Astrocyte (in vitro differentiated cells and primary cell): Measurements from ENCODE around the gene MIA3. TPM values are rescaled to one million over a fixed set of nuclear protein-coding genes. Genes with fewer than 3 reads are reported as not detected.

Experiments
- DNase-seq: peaks from one replicate; pipeline ENCODE4 v3.0.0-alpha.2; 2010; ENCODE audit warnings: low read depth
- FAIRE-seq: peaks from 2 replicates; lab custom pipeline; 2011; peaks lifted over from hg19 to GRCh38; lab: Jason Lieb, UNC
- H2AFZ ChIP-seq: 2 replicates; pipeline ENCODE4 v1.6.0; 2012; ENCODE audit warnings: low read depth, low read length, inconsistent platforms
- H3K27ac ChIP-seq: 2 replicates; pipeline ENCODE4 v1.5.1; 2011; ENCODE audit warnings: low read depth, low read length, inconsistent platforms
- H3K27me3 ChIP-seq: 2 replicates; pipeline ENCODE4 v1.6.0; 2011; ENCODE audit warnings: low read length, inconsistent platforms; ENCODE audit not compliant: insufficient read depth
- H3K36me3 ChIP-seq: 2 replicates; pipeline ENCODE4 v1.5.1; 2011; ENCODE audit warnings: low read length, inconsistent platforms; ENCODE audit not compliant: insufficient read depth
- H3K4me1 ChIP-seq: 2 replicates; pipeline ENCODE4 v1.5.1; 2011; ENCODE audit warnings: low read length, inconsistent platforms; ENCODE audit not compliant: insufficient read depth
- H3K4me2 ChIP-seq: 2 replicates; pipeline ENCODE4 v1.6.0; 2012; ENCODE audit warnings: low read length, inconsistent platforms
- H3K4me3 ChIP-seq: 2 replicates; pipeline ENCODE4 v1.5.1; 2011; ENCODE audit warnings: low read depth, mild to moderate bottlenecking, low read length, inconsistent platforms; ENCODE audit not compliant: insufficient read depth
- H3K79me2 ChIP-seq: 2 replicates; pipeline ENCODE4 v1.6.0; 2012; ENCODE audit warnings: mild to moderate bottlenecking, low read length, inconsistent platforms; ENCODE audit not compliant: insufficient read depth
- H3K9ac ChIP-seq: 2 replicates; pipeline ENCODE4 v1.6.0; 2012; ENCODE audit warnings: mild to moderate bottlenecking, low read length, inconsistent platforms
- H3K9me3 ChIP-seq: 2 replicates; pipeline ENCODE4 v1.5.1; 2012; ENCODE audit warnings: low read depth, mild to moderate bottlenecking, low read length, inconsistent platforms; ENCODE audit not compliant: insufficient read depth
- H4K20me1 ChIP-seq: 2 replicates; pipeline ENCODE4 v1.6.0; 2012; ENCODE audit warnings: low read length, inconsistent platforms; ENCODE audit not compliant: insufficient read depth
- H3K27ac Mint-ChIP-seq: one replicate; pipeline ENCODE4 v1.8.0; 2021; ENCODE audit warnings: mild to moderate bottlenecking, mixed read lengths; ENCODE audit not compliant: unreplicated experiment
- H3K27me3 Mint-ChIP-seq: one replicate; pipeline ENCODE4 v1.8.0; 2021; ENCODE audit warnings: low read depth, mixed read lengths; ENCODE audit not compliant: unreplicated experiment
- H3K36me3 Mint-ChIP-seq: one replicate; pipeline ENCODE4 v1.8.0; 2021; ENCODE audit warnings: low read depth, mixed read lengths; ENCODE audit not compliant: unreplicated experiment
- H3K4me1 Mint-ChIP-seq: one replicate; pipeline ENCODE4 v1.8.0; 2021; ENCODE audit warnings: low read depth, mixed read lengths; ENCODE audit not compliant: unreplicated experiment
- H3K4me3 Mint-ChIP-seq: one replicate; pipeline ENCODE4 v1.8.0; 2021; ENCODE audit warnings: mild to moderate bottlenecking, moderate library complexity, mixed read lengths; ENCODE audit not compliant: unreplicated experiment
- H3K9me3 Mint-ChIP-seq: one replicate; pipeline ENCODE4 v1.8.0; 2021; ENCODE audit warnings: mild to moderate bottlenecking, mixed read lengths; ENCODE audit not compliant: unreplicated experiment
- CTCF ChIP-seq: IDR thresholded peaks from 2 replicates; pipeline ENCODE4 v1.5.1; 2011; ENCODE audit warnings: low read depth, mild to moderate bottlenecking, inconsistent platforms, low read length, moderate library complexity; ENCODE audit not compliant: insufficient read depth
- EZH2 ChIP-seq: IDR thresholded peaks from 2 replicates; pipeline ENCODE4 v1.6.1; 2012; ENCODE audit warnings: mild to moderate bottlenecking, low read length, inconsistent platforms; ENCODE audit not compliant: insufficient read depth
- total RNA-seq: library from RNA; stranded (reverse); gene quantifications from 2 replicates; pipeline ENCODE4 v1.2.1, GENCODE V29; 2021

The MIA3 gene
- total RNA-seq, 1 donor from 2014 or later, result 63.5 TPM

DNA sequence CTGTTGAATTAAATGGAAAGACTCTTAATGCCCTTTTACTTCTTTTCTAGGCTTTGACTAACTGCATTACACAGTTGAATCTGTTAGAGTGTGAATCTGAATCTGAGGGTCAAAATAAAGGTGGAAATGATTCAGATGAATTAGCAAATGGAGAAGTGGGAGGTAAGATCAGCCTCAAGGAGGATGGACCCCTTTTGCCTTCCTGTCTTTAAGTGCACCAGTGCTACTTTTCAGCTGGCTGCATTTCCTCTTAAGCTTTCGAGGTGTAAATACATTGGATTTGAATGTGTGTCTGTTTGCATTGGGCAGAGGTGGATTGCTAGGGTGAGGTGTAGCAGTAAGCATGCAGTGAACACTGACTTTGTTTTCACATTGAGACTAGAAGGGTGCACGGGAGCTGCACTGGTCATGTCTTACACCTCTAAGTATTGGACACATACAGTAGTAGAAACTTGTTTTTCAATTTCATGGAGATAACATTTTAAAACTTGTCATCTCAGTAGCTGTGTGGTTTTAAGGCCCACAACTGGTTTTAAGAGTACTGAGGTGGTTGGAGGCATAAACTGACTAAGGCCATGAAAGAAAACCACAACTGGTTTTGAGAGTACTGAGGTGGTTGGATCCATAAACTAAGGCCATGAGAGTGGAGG lies 35.4 kb downstream of the MIA3 start:
- Histone ChIP-seq H3K9me3 (no peaks in the 10 kb centered on the region), H3K27ac (no peak overlapping the region), H4K20me1 (no peaks in the 10 kb centered on the region), H3K4me3 (no peak overlapping the region), H3K4me2 (no peak overlapping the region), H3K27me3 (no peaks in the 10 kb centered on the region), H3K9ac (no peak overlapping the region), H3K4me1 (no peaks in the 10 kb centered on the region), H3K36me3 (peaks cover 53% of the 10 kb centered on the region), H3K79me2 (no peaks in the 10 kb centered on the region), H2AFZ (no peak overlapping the region)
- no peak overlapping the region for H3K4me3 Mint-ChIP-seq
- FAIRE-seq, result no peak
- no peaks in the 10 kb centered on the region for H3K4me1 Mint-ChIP-seq
- no peak for DNase-seq
- TF ChIP-seq EZH2, result no peak
- TF ChIP-seq CTCF, result no peak
- H3K27me3 Mint-ChIP-seq, result no peaks in the 10 kb centered on the region
- peaks cover 8% of the 10 kb centered on the region for H3K36me3 Mint-ChIP-seq
- H3K9me3 Mint-ChIP-seq, result no peaks in the 10 kb centered on the region
- H3K27ac Mint-ChIP-seq, result no peak overlapping the region

- Mint-ChIP-seq H3K4me3 (no peak overlapping the region), H3K27me3 (no peaks in the 10 kb centered on the region), H3K36me3 (peaks cover 8% of the 10 kb centered on the region), H3K27ac (no peak overlapping the region), H3K4me1 (no peaks in the 10 kb centered on the region), H3K9me3 (no peaks in the 10 kb centered on the region)
- FAIRE-seq, result no peak
- Histone ChIP-seq H3K4me1 (no peaks in the 10 kb centered on the region), H3K4me2 (no peak overlapping the region), H3K79me2 (no peaks in the 10 kb centered on the region), H3K36me3 (peaks cover 64% of the 10 kb centered on the region), H3K9ac (no peak overlapping the region), H3K4me3 (no peak overlapping the region), H3K9me3 (no peaks in the 10 kb centered on the region), H4K20me1 (no peaks in the 10 kb centered on the region), H3K27me3 (no peaks in the 10 kb centered on the region), H2AFZ (no peak overlapping the region), H3K27ac (no peak overlapping the region)
- TF ChIP-seq CTCF (no peak), EZH2 (no peak)
- DNase-seq, result peak; percentile 9
These were observed 37.0 kb downstream of the MIA3 start for GRCh38 chr1:222654849-222655248.

- TF ChIP-seq CTCF (no peak), EZH2 (no peak)
- DNase-seq, result no peak
- no peak overlapping the region for H3K4me2 ChIP-seq
- H2AFZ ChIP-seq, result no peak overlapping the region
- H3K27ac ChIP-seq, result no peak overlapping the region
- peaks cover 64% of the 10 kb centered on the region for H3K36me3 ChIP-seq
- H3K9ac ChIP-seq, result no peak overlapping the region
- no peaks in the 10 kb centered on the region for H3K9me3 ChIP-seq
- no peak overlapping the region for H3K4me3 ChIP-seq
- H3K27ac Mint-ChIP-seq, result no peak overlapping the region
- H3K4me3 Mint-ChIP-seq, result no peak overlapping the region
- H3K4me1 ChIP-seq, result no peaks in the 10 kb centered on the region
- H3K4me1 Mint-ChIP-seq, result no peaks in the 10 kb centered on the region
- peaks cover 8% of the 10 kb centered on the region for H3K36me3 Mint-ChIP-seq
- H4K20me1 ChIP-seq, result no peaks in the 10 kb centered on the region
- no peak for FAIRE-seq
- H3K27me3 ChIP-seq, result no peaks in the 10 kb centered on the region
- H3K79me2 ChIP-seq, result no peaks in the 10 kb centered on the region
- no peaks in the 10 kb centered on the region for H3K27me3 Mint-ChIP-seq
- no peaks in the 10 kb centered on the region for H3K9me3 Mint-ChIP-seq
These were observed 38.7 kb downstream of the MIA3 start for GRCh38 chr1:222656391-222657155.
